ENCODE measurements around the gene FNDC3B.

The FNDC3B gene

DNA sequence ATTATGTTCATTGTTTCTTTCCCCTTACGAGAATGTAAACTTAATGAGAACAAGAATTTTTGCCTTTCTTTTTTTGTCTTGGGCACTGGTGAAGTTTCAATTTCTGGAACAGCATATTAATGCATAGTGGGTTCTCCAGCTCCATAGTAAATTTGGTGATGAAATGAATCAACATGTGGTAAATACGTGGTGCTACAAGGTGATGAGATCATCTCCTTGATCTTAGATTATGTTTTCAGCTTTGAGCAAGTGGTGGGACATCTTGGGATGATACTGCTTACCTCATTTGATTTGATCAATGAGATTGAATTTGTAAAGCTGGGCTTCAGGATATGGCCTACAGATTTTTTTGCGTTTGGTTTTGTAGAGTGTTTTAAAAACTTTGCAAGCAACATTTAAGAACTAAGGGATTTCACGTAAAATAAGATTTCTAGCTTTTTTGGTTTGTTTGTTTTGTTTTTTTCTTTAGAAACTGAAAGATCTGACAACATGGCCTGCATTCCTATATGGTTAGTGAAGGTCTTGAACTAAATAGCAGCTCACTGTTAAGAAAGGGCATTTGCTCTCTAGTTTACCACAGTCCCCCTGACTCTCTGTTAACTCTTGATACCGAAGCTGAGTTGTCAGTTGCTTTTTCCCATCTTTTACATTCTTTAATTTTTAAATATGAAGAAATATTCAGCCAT lies 45.6 kb downstream of the FNDC3B start:
- TF ChIP-seq GATA2 (IDR thresholded peaks at IDR 0.05; ENCODE audit: low read depth, low read length) (no peak), GATA3 (IDR thresholded peaks at IDR 0.05; ENCODE audit: low read depth, low read length) (no peak)

DNA sequence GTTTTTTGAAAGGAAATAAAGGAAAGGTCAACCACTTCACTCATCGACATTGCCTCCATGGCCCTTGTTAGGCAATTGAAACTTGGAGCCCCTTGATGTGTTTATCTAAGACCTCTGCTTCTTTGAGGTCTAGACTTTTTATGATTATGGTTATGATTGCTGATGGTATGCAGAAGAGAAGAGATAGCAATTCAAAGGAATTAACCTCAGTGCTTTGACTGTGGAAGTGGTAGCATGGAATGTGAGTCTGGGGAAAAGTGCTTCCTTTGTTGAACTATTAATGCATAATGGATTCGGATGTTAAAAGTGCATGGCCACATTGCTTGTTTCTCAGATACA lies 46.1 kb downstream of the FNDC3B start:
- TF ChIP-seq GATA3 (IDR thresholded peaks at IDR 0.05; ENCODE audit: low read depth, low read length) = no peak
- TF ChIP-seq GATA2 (IDR thresholded peaks at IDR 0.05; ENCODE audit: low read depth, low read length) = no peak

DNA sequence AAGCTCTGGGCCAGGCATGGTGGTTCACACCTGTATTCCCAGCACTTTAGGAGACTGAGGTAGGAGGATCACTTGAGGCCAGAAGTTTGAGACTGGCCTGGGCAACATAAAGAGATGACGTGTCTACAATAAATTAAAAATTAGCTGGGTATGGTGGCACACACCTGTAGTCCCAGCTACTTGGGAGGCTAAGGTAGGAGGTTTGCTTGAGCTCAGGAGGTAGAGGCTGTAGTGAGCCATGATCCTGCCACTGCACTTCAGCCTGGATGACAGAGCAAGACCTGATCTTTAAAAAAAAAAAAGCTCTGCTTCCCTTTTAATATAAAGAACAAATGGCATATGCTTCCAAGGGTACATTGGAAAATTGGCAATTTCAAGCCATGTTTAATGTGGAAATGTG lies 46.7 kb downstream of the FNDC3B start:
- TF ChIP-seq GATA3 (IDR thresholded peaks at IDR 0.05; ENCODE audit: low read depth, low read length) (no peak), GATA2 (IDR thresholded peaks at IDR 0.05; ENCODE audit: low read depth, low read length) (no peak)

DNA sequence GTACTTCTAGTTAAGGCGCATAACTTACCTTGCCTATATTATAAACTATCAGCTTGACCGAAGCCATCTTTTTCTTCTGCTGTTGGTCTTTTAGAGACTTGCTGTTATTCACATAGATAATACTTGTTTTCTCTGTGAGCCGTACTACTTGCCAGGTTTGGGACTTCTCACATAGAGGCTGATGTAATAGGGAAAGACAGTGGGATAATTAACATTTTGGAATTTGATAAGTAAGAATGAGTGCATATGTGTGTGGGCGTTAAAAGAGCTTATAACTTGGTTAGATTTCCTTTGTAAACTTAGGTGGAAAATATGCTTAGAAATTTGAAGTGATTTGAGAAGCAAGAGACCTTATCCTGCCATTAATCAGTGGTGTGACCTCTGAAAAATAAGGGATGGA lies 47.8 kb downstream of the FNDC3B start:
- TF ChIP-seq GATA2 (IDR thresholded peaks at IDR 0.05; ENCODE audit: low read depth, low read length) = no peak
- no peak for TF ChIP-seq GATA3 (IDR thresholded peaks at IDR 0.05; ENCODE audit: low read depth, low read length)

DNA sequence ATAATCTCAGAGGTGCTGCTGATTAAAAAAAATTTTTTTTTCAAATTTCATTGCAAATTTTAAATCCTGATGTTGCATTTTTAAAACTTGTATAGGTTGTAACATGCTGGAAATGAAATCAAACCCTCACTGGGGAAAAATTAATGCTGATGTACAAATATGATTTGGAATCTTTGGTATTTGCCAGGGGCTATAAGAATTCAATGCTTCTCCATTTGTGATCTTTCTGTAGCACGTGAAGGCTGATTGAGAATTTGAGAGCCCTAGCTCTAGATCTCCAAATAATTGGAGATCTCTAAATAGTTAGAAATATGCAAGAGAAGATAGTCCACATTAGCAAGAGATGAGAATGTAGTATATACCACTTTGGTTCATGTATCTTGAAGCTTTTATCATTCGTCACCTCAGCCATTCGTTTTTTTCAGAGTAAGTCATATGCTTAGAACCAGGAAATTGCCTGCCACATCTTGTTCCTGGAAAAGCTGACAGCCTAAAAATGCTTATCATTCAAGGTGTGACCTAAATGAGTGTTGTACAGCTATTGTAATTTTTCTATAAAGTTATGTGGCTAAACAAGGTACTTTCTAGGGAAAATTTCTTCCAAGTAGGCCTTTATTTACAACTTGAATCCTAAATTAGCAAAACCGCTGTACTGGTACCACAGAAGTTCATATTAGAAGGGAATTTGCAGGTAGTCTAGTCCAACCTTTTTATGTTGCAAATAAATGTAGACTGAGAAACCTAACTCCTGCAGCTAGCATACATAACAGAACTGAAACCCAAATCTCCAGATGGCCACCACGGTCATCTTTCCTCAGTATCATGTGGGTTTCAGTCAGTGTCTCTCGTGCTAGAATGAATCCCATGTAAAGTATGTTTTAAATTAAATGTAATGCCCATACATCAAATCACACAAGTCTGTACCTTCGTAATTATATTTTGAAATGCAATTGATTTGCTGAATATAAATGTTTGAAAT lies 48.5 kb downstream of the FNDC3B start:
- TF ChIP-seq GATA2 (IDR thresholded peaks at IDR 0.05; ENCODE audit: low read depth, low read length) (no peak), GATA3 (IDR thresholded peaks at IDR 0.05; ENCODE audit: low read depth, low read length) (no peak)

DNA sequence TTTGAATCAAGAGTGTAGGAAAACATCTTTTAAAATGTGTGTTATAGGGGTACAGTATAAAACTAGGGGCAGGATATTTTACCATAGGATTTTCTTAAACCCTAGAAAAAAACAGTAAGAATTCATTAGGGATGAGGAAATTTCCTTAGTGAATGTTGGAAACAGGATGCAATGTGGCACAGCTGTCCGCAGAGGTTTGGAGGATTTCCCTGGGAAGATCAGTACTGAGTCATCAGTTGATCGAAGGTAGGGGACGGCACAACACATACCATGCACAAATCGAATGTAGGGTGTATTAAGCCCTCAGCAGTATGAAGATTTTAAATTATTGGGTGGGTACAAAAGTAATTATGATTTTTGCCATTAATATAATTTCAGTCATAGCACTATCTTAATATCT lies 49.9 kb downstream of the FNDC3B start:
- TF ChIP-seq GATA3 (IDR thresholded peaks at IDR 0.05; ENCODE audit: low read depth, low read length) (no peak), GATA2 (IDR thresholded peaks at IDR 0.05; ENCODE audit: low read depth, low read length) (no peak)

DNA sequence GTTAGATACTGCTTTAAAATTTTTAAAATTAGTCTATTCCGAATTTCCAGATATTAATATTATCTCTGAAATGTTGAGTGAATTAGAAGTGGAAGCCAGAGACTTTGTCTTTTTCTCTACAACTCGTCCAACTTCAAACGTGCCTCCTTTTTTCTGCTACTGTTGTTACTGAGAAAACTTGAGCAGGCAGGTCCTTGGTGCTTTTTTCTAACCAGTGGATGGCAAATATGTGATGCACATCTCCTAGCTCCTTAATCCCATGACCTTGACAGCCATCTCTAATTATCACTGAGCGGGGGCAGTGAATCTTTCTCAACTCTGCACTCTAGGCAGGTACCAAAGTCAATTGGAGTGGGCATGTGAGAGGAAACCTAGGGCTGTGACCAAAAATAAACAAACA lies 50.7 kb downstream of the FNDC3B start:
- no peak for TF ChIP-seq GATA3 (IDR thresholded peaks at IDR 0.05; ENCODE audit: low read depth, low read length)
- no peak for TF ChIP-seq GATA2 (IDR thresholded peaks at IDR 0.05; ENCODE audit: low read depth, low read length)

DNA sequence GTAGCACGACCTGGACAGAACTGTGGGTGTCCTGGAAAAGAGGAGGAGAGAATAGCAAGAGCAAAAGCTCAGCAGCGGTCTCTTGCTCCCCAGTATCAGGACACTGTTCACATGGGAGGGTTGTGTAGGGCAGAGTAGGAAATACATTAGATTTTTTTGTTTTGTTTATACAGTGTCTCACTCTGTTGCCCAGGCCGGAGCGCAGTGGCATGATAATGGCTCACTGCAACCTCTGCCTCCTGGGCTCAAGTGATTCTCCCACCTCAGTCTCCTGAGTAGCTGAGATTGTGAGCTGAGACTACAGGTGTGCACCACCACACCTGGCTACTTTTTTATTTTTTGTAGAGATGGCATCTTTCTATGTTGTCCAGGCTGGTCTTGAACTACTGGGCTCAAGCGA lies 53.3 kb downstream of the FNDC3B start:
- TF ChIP-seq GATA2 (IDR thresholded peaks at IDR 0.05; ENCODE audit: low read depth, low read length) (no peak), GATA3 (IDR thresholded peaks at IDR 0.05; ENCODE audit: low read depth, low read length) (no peak)

DNA sequence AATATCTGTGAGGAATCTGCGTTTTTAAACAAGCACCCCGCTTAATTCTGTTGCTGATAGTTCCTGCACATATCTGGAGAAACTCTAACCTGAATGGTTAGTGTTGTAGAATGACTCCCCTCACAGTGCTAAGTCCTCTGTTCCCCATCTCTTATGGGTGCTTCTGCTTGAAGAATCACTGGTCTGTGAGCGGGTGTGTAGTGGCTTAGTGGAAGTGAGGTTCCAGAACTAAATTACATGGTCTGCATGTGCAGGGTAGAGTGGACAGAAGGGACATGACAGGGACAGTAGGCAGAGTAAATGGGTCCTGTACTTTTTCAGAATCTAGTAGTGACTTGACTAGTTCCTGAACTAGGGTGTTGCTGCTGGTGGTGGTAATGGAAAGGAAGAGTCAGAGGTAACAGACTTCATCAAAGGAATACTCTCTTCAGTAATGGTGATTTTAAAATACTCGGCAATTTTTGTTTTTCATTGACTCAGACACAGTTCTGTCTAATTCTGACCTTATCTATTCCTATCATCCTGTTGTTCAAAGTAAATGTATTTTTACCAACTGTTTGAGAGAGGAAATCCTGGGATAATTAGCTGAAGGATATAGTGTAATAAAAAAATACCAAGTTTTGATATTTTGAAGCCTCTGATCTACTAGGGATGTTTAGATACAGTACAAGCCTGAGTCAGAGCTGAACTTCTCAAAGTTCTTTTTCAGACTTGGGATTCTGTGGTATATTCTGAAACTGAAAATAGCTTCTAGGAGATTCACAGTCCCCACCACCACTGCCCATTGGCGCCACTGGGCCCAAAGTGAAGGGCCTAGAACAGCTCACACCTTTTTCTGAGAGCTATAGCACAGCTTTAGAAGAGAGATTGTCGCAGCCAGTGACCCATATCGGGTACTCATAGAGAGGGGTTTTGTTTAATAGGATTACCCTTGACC lies 55.5 kb downstream of the FNDC3B start:
- TF ChIP-seq GATA2 (IDR thresholded peaks at IDR 0.05; ENCODE audit: low read depth, low read length) (no peak), GATA3 (IDR thresholded peaks at IDR 0.05; ENCODE audit: low read depth, low read length) (no peak)

DNA sequence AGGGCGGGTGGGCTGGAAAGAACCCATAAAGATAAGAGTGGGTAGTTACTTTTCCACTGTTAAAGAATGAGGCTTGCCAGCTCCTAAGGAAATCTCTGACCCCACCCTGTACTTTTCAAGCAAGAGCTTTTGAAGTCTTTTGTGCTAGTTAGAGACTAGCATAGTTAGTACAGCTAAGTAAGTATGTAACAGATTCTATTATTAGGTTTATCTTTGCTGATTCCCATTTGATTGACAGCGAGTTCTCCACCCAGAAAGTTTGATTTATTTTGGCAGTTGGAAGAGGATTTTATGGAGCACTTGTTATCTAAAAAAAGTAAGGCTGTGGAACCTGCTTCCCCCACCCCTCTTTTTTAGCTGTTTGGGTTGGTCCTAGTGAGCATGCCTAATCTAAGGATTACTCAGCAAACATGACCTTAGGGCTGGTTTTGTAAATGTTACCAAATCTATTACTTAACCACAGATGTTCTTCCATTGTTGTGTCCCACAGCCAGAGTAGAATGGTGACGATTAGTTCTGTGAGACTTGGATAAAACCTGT lies 57.6 kb downstream of the FNDC3B start:
- TF ChIP-seq GATA3 (IDR thresholded peaks at IDR 0.05; ENCODE audit: low read depth, low read length) (no peak), GATA2 (IDR thresholded peaks at IDR 0.05; ENCODE audit: low read depth, low read length) (no peak)

DNA sequence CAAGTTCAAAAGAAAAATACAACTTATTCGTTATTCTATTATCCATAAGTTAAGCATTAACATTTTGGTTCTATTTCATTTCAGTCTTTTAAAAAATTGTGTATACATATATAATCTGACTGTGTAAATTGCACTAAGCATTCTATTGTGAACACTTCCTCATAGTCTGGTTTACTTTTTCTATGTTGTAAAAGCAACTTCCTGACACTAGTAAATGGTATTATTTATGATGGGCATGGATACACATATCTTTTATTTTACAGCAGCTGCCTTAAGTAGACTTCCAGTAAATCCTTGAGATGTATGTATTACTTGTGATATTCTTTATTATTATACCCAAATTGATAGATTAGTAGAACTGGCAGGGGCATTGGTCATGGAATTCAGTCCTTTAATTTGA lies 58.2 kb downstream of the FNDC3B start:
- TF ChIP-seq GATA3 (IDR thresholded peaks at IDR 0.05; ENCODE audit: low read depth, low read length) = no peak
- no peak for TF ChIP-seq GATA2 (IDR thresholded peaks at IDR 0.05; ENCODE audit: low read depth, low read length)

DNA sequence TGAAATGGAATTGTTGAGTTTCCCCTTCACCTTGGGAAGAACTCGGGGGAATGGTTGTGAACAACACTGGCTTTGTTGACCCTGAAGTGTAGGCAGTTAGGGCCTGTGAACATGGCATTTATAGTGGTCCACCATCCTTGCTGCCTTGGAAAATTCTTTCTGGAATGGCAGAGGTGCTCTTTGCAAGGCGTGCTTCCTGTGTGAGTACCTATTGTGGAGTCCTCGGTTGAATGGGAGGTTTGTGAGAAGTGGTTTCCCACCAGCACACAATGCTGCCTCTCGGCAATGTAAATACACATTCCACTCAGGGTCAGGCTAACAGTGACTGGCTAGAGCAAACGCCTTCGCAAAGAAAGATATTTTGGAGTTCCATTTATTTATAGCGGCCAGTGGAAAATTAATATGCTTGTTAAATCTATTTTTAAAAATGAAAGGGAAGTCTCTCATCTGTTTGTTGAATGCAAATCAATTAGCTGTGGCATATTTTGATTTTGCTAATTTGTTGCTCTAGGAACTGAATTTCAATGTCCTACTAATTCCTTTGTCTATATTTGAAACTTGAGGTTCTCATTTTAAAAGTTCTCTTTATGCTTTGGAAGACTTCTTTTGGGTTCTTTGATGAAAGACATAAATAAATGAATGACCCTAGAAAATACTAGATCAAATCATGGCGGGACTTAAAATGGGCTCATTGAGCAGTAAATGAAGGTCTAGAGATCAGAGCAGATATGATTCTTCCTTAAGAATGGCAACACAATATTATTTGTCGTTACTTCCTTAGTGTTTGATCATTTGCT lies 59.5 kb downstream of the FNDC3B start:
- TF ChIP-seq GATA3 (IDR thresholded peaks at IDR 0.05; ENCODE audit: low read depth, low read length) (no peak), GATA2 (IDR thresholded peaks at IDR 0.05; ENCODE audit: low read depth, low read length) (no peak)

DNA sequence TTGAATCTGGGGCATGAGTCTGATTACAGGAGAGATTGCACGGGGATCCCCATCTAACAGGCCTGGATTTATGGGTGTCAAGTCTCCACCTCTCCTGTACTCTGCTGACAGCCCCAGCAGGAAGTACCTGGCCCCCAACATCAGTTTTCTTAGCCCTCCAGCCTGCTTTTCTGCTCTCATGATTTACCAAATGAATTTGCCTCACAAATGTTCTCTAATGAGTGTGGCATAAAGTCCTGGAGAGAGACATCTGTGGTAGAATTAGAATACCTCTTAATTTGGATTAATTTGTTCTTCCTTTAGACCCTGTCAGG lies 60.1 kb downstream of the FNDC3B start:
- TF ChIP-seq GATA3 (IDR thresholded peaks at IDR 0.05; ENCODE audit: low read depth, low read length) (no peak), GATA2 (IDR thresholded peaks at IDR 0.05; ENCODE audit: low read depth, low read length) (no peak)
